Uterus (tissue), 2 donors: Measurements from ENCODE around the gene LGALS3BP.

Experiments used
- POLR2A ChIP-seq, 2 donors: fragments of 450-650 bp; IDR thresholded peaks; one replicate each; pipeline ENCODE4 v1.6.1; 2016; ENCODE audit warnings: antibody characterized with exemption in 2 of 2, mild to moderate bottlenecking in 1 of 2, moderate library complexity in 1 of 2
- TF ChIP-seq, protein P1 (sequence below), 4 experiments: fragments of 200-600 bp in 2 of 4; fragments of 450-650 bp in 2 of 4; sonication (generic) in 2 of 4; IDR thresholded peaks; one replicate each; pipeline ENCODE4 v1.5.1; 2016 to 2019; ENCODE audit warnings: antibody characterized with exemption in 4 of 4, mild to moderate bottlenecking in 2 of 4, moderate library complexity in 1 of 4

GRCh38 chr17:78966123-78966813, 13.5 kb downstream of the LGALS3BP start:
- TF ChIP-seq, protein P1, sequence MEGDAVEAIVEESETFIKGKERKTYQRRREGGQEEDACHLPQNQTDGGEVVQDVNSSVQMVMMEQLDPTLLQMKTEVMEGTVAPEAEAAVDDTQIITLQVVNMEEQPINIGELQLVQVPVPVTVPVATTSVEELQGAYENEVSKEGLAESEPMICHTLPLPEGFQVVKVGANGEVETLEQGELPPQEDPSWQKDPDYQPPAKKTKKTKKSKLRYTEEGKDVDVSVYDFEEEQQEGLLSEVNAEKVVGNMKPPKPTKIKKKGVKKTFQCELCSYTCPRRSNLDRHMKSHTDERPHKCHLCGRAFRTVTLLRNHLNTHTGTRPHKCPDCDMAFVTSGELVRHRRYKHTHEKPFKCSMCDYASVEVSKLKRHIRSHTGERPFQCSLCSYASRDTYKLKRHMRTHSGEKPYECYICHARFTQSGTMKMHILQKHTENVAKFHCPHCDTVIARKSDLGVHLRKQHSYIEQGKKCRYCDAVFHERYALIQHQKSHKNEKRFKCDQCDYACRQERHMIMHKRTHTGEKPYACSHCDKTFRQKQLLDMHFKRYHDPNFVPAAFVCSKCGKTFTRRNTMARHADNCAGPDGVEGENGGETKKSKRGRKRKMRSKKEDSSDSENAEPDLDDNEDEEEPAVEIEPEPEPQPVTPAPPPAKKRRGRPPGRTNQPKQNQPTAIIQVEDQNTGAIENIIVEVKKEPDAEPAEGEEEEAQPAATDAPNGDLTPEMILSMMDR (IDR thresholded peaks at IDR 0.05) = no peak
- TF ChIP-seq POLR2A (IDR thresholded peaks at IDR 0.05) = no peak
